Measurements from ENCODE around the gene ADSS1. TPM values are rescaled to one million over a fixed set of nuclear protein-coding genes. Genes with fewer than 3 reads are reported as not detected.

The ADSS1 gene
- total RNA-seq, 1 donor from 2014 or later = 5.7 TPM

DNA sequence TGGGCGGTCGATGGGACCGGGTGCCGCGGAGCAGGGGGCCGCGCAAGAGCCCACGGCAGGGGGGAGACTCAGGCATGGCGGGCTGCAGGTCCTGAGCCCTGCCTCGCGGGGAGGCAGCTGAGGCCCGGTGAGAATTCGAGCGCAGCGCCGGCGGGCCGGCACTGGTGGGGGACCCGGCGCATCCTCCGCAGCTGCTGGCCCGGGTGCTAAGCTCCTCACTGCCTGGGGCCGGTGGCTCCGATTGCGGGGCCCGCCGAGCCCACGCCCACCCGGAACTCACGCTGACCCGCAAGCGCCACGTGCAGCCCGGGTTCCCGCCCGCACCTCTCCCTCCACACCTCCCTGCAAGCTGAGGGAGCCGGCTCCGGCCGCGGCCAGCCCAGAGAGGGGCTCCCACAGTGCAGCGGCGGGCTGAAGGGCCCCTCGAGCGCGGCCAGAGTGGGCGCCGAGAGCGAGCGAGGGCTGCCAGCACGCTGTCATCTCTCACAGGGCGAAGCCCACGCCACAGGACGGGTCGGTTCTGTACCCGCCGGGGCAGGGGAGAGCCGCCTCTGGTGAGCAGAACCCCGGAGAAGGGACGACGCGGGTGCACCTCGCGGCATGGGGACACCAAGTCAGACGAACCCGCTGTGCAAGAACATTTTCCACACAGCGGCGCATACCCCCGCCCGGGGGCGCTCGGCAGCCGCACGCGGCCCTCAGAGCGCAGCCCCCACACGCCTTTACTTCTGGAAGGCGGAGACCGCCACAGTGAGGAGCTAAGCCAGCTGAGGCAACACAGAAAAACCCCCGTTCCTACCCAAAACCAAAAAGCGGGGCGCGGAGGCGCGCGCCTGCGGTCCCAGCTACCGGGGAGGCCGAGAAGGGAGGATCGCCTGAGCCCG, 27.8 kb downstream of the ADSS1 start:
- ATAC-seq = no peak

DNA sequence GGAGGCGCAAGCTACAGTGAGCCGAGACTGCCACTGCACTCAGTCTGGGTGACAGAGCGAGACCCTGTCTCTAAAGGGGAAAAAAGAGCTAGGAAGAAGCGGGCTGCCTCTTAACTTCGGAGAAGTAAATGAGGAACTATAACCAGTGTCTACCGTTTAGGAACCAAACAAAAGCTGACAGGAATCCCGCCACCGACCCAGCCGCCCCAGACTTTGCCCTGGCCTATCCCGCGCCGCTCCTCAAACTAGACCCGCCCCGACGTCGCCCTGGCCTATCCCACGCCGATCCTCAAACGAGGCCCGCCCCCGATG, 28.4 kb downstream of the ADSS1 start:
- ATAC-seq = no peak

GRCh38 chr14:104752735-104753527, 28.9 kb downstream of the ADSS1 start, which contains the start of gene SIVA1:
Gene SIVA1, plus strand, starts transcription at chr14:104753147. Its CDS starts 55 bp downstream, at chr14:104753202.
- ATAC-seq = peak; percentile 95

GRCh38 chr14:104753528-104754212, 29.6 kb downstream of the ADSS1 start:
- ATAC-seq = peak; percentile 9

DNA sequence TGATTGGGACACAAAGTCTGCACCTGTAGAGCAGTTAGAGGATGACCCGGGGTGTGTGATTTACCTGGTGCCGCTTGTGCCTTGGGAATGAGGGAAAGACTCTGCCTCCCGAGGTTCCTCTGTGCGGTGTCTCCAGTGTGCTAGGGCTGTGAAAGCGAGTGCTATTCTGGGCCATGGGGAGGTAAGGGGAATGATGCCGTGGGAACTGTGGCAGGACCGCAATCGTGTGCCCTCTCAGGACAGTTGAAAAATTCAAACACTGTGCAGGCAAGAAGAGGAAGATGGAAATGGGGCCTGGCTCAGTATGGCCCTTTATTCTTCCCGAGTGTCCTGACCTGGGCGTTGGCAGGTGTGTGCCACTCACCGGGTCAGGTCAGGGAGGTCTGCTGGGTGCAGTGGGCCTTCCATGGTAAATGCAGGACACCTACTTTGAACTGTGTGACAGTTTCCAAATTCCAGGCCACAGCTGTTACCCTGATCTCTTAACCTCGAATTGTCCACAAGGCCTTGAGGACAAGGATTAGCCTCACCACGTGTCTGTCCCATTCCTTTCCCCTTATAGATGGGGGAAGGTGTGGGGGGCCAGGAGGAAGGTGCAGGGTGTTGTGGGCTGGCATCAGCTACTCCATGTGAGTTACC, 30.3 kb downstream of the ADSS1 start:
- ATAC-seq = no peak

GRCh38 chr14:104755621-104756020, 31.6 kb downstream of the ADSS1 start:
- no peak for ATAC-seq

- no peak for ATAC-seq
These were observed 32.6 kb downstream of the ADSS1 start for GRCh38 chr14:104756477-104757237.

- ATAC-seq = no peak
These were observed 33.2 kb downstream of the ADSS1 start for GRCh38 chr14:104757238-104757585.

- no peak for ATAC-seq
These were observed 33.8 kb downstream of the ADSS1 start for GRCh38 chr14:104757681-104758392.

DNA sequence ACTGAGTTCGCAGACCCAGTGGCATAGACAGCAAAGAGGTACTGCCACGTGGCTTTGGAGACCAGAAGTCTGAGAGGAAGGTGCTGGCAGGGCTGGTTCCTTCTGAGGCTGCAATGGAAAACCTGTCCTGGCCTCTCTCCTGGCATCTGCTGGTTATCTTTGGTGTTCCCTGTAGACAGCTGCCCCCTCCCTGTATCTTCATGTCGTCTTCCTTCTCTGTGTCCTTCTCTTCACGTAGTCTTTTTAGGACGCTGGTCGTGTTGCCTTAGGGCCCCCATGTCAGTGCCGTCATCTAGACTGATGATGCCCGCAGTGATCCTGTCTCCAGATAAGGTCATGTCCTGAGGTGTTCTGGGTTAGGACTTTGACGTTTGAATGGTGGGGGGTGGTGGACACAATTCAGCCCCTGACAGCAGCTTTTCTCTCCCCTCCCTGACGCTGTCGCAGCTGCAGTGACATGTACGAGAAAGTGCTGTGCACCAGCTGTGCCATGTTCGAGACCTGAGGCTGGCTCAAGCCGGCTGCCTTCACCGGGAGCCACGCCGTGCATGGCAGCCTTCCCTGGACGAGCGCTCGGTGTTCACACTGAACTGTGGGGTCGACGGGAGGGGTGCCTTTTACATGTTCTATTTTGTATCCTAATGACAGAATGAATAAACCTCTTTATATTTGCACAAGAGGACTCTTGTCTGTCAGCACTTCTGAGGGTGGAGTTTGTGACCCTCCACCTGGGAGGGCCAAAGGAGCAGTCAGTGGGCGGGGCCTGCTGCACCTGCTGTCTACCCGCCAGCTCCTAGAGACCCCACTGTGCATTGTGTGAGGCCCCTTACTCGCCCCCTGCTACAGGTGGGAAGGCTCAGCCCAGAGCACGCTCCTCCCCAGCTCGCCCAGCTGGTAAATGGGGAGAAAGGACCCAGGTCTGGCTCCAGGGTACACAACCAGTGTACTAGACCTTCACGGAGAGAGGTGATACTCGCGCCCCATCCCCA, 35.2 kb downstream of the ADSS1 start:
- no peak for ATAC-seq

DNA sequence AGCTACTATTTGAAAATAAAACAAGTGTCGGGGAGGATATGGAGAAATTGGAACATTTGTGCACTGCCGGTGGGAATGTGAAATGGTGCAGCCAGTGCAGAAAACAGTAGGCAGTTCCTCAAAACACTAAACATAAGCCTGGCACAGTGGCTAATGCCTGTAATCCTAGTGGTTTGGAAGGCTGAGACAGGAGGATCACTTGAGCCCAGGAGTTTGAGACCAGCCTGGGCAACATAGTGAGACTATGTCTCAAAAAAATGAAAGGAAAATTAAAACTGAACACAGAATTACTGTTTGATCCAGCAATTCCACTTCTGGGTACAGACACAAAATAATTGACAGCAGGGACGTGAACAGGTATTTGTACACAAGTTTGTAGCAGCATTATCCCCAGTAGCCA, 41.5 kb downstream of the ADSS1 start:
- no peak for ATAC-seq

- no peak for ATAC-seq
These were observed 42.3 kb downstream of the ADSS1 start for GRCh38 chr14:104766256-104766862.

DNA sequence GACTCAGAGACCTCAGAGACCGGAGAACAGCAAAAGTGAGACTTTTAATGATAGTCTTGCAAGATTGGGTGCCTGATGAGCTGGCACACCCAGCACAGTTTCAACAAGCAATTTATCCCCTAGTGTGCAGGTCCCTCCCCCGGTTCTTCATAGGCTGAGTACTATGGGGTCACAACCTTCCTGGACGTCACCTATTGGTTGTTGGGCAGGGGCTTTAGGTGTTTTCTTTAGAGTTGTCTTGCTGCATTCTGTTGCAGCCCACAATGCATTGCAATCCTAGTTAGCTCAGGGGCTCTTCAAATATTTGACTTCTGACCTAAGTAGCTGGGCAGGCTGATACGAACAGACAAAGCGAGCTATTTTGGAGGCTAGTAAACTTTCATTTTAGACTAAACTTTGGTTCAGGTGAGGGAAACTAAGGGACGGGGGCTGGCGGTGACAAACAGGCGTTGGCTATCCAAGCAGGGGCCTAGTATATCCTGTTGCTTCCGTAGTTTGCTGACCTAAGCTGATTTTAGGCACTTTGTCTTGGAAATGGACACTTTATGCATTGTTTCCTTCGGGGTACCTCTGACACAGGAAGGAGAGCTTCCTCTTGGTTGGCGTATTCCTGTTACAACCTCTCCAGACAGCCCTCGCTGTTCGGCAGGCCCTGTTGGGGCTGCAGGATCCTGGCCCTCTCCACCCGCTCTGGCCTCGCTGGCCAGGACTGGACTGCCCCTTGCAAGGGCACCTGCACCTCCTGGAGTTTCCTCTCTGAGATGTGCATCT, 43.0 kb downstream of the ADSS1 start:
- no peak for ATAC-seq

DNA sequence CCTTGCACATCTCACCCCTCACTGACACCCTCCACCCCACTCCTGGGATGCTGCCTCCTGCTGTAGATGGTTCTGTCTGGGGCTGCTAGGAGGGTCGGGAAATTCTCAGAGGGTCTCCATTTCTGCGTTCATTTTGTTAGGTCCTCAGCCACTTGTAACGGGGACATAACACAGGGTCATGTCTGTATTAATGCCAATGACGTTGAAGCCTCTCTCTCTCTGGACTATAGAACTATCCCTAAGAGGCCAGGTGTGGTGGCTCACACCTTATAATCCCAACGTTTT, 43.5 kb downstream of the ADSS1 start:
- ATAC-seq = no peak

DNA sequence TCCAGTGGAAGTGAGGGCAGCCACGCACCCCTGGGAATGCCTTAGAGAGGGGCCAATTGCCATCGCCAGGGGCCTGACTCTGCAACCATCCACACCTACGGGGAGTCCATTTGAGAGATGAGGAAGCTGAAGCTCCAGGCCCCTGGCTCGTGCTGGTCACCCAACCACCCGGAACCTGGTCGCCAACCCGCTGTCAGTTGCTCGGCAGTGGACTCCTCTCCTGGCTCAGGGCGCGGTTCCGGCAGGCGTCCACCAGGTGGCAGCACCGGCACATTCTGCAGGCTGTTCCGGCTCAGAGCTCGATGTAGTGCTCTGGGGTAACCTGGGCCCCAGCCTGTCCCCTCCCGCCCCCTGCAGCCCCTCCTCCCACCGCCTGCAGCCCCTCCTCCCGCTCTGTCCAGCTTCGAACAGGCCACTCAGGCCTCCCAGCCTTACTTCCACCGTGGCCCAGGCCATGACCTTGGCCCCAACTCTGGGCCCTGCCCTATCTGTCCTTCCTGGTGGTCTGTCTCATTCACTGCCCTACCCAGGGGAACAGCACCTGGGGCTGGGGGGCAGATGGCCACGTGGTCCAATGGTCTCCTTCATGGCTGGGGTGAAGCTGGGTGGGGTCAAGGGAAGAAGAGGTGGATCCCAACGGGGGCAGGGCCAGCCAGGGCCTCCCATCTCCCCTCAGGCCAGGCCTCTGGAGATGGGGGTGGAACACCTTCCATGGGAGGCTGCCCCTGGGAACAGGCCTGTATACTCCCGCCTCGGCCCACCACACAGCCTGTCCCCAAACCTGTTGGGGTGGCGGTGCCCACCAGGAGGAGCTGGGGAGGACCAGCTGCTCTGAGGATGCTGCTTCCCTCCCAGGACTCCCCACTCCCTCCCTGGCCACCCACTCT, 44.7 kb downstream of the ADSS1 start:
- peak; percentile 81 for ATAC-seq

- ATAC-seq = no peak
These were observed 45.5 kb downstream of the ADSS1 start for GRCh38 chr14:104769324-104770071.

DNA sequence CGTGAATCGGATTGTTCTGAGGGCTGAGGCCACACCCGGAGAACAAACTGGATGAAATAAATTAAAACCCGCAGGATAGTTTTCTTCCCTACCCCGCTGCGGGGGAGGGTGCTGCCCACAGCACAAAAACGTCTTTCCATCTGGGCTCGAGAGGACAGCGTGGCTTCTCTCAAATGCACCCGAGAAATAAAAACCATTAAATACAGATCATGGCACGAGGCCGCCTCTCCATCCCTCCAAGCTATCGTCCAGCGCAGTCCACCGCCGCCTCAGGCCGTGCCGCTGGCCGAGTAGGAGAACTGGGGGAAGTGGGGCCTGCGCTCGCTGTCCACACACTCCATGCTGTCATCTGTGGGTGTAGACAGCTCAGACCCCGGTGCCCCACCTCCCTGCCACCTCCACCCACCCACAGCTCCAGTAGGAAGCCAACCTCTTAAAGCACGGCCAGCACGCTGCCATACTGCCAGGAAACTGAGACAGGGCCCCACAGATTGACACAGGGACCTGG, 46.1 kb downstream of the ADSS1 start:
- no peak for ATAC-seq
